H9 (cell line): ENCODE data around the gene CATSPERB. TPM values are rescaled to one million over a fixed set of nuclear protein-coding genes. Genes with fewer than 3 reads are reported as not detected.

Experiments used
- DNase-seq: peaks from one replicate; pipeline ENCODE4 v3.0.0-alpha.2; 2017
- H2AFZ ChIP-seq: one replicate; pipeline ENCODE4 v1.6.1; 2013; ENCODE audit warnings: mild to moderate bottlenecking, low read length, control low read depth, moderate library complexity
- H2AK5ac ChIP-seq: 2 replicates; pipeline ENCODE4 v1.6.1; 2013; ENCODE audit warnings: low read length, control low read depth, mixed read lengths; ENCODE audit not compliant: insufficient read length
- H2BK120ac ChIP-seq: one replicate; pipeline ENCODE4 v1.6.1; 2013; ENCODE audit warnings: low read depth, mild to moderate bottlenecking, low read length, control low read depth, inconsistent platforms; ENCODE audit not compliant: poor library complexity, severe bottlenecking
- H2BK12ac ChIP-seq: 2 replicates; pipeline ENCODE4 v1.6.1; 2013; ENCODE audit warnings: low read length, control low read depth, mixed read lengths, low read depth; ENCODE audit not compliant: insufficient read length
- H2BK15ac ChIP-seq: 2 replicates; pipeline ENCODE4 v1.6.1; 2013; ENCODE audit warnings: low read depth, low read length, control low read depth
- H2BK20ac ChIP-seq: one replicate; pipeline ENCODE4 v1.6.1; 2013; ENCODE audit warnings: low read depth, mild to moderate bottlenecking, low read length, control low read depth, inconsistent platforms; ENCODE audit not compliant: poor library complexity, severe bottlenecking
- H2BK5ac ChIP-seq: 2 replicates; pipeline ENCODE4 v1.6.1; 2013; ENCODE audit warnings: low read length, control low read depth, mixed read lengths; ENCODE audit not compliant: insufficient read length
- H3K14ac ChIP-seq: 2 replicates; pipeline ENCODE4 v1.6.1; 2013; ENCODE audit warnings: low read length, control low read depth; ENCODE audit not compliant: insufficient read depth
- H3K18ac ChIP-seq: 2 replicates; pipeline ENCODE4 v1.6.1; 2013; ENCODE audit warnings: low read depth, mild to moderate bottlenecking, mixed read lengths, low read length, control low read depth; ENCODE audit not compliant: insufficient read length
- H3K23ac ChIP-seq: 2 replicates; pipeline ENCODE4 v1.6.1; 2013; ENCODE audit warnings: low read length, control low read depth, mixed read lengths, low read depth; ENCODE audit not compliant: insufficient read length
- H3K23me2 ChIP-seq: 2 replicates; pipeline ENCODE4 v1.6.1; 2013; ENCODE audit warnings: low read depth, mild to moderate bottlenecking, mixed read lengths, low read length, control low read depth; ENCODE audit not compliant: insufficient read length, poor library complexity, severe bottlenecking
- H3K27ac ChIP-seq: 2 replicates; pipeline ENCODE4 v1.5.1; 2013; ENCODE audit warnings: low read length, control low read depth, mixed read lengths, low read depth; ENCODE audit not compliant: insufficient read length
- H3K27me3 ChIP-seq: 2 replicates; pipeline ENCODE4 v1.6.1; 2013; ENCODE audit warnings: low read length, control low read depth, inconsistent platforms; ENCODE audit not compliant: insufficient read depth
- H3K4ac ChIP-seq: 2 replicates; pipeline ENCODE4 v1.6.1; 2013; ENCODE audit warnings: low read depth, mild to moderate bottlenecking, control low read depth, inconsistent platforms, low read length, moderate library complexity
- H3K4me1 ChIP-seq: 2 replicates; pipeline ENCODE4 v1.6.1; 2013; ENCODE audit warnings: low read length, control low read depth, inconsistent platforms; ENCODE audit not compliant: insufficient read depth
- H3K4me2 ChIP-seq: 2 replicates; pipeline ENCODE4 v1.6.1; 2013; ENCODE audit warnings: low read length, control low read depth, mixed read lengths; ENCODE audit not compliant: insufficient read length, insufficient read depth
- H3K56ac ChIP-seq: 2 replicates; pipeline ENCODE4 v1.6.1; 2013; ENCODE audit warnings: low read depth, mild to moderate bottlenecking, mixed read lengths, low read length, control low read depth; ENCODE audit not compliant: insufficient read length
- H3K79me1 ChIP-seq: 2 replicates; pipeline ENCODE4 v1.6.1; 2013; ENCODE audit warnings: low read depth, mild to moderate bottlenecking, moderate library complexity, low read length, control low read depth, inconsistent platforms; ENCODE audit not compliant: insufficient read depth, poor library complexity, severe bottlenecking
- H3K79me2 ChIP-seq: 2 replicates; pipeline ENCODE4 v1.6.1; 2013; ENCODE audit warnings: low read length, control low read depth, inconsistent platforms; ENCODE audit not compliant: insufficient read depth
- H3K9ac ChIP-seq: 2 replicates; pipeline ENCODE4 v1.6.1; 2013; ENCODE audit warnings: low read length, control low read depth, mixed read lengths; ENCODE audit not compliant: insufficient read length; ENCODE audit errors: extremely low read depth
- H3K9me3 ChIP-seq: one replicate; pipeline ENCODE4 v1.6.1; 2013; ENCODE audit warnings: low read depth, low read length, inconsistent platforms; ENCODE audit not compliant: control insufficient read depth
- H3T11ph ChIP-seq: one replicate; pipeline ENCODE4 v1.6.1; 2013; ENCODE audit warnings: mild to moderate bottlenecking, low read length, control low read depth, inconsistent platforms
- H4K20me1 ChIP-seq: one replicate; pipeline ENCODE4 v1.6.1; 2013; ENCODE audit not compliant: control insufficient read depth, insufficient read length, insufficient read depth
- H4K5ac ChIP-seq: 2 replicates; pipeline ENCODE4 v1.6.1; 2013; ENCODE audit warnings: low read depth, mild to moderate bottlenecking, mixed read lengths, low read length, control low read depth; ENCODE audit not compliant: insufficient read length
- H4K8ac ChIP-seq: replicated peaks from 2 replicates; pipeline ENCODE4 v1.6.1; 2013; ENCODE audit warnings: low read length, control low read depth, mixed read lengths, low read depth; ENCODE audit not compliant: insufficient read length
- H4K91ac ChIP-seq: 2 replicates; pipeline ENCODE4 v1.6.1; 2013; ENCODE audit warnings: low read depth, mild to moderate bottlenecking, moderate library complexity, mixed read lengths, low read length, control low read depth; ENCODE audit not compliant: insufficient read length
- H3K27ac Mint-ChIP-seq, 3 experiments: 2 replicates in 2 of 3; 3 replicates in 1 of 3; pipeline ENCODE4 v1.8.0; 2020 to 2021; ENCODE audit warnings: mixed read lengths in 3 of 3, mild to moderate bottlenecking in 1 of 3, moderate library complexity in 1 of 3
- H3K27me3 Mint-ChIP-seq: 2 replicates; pipeline ENCODE4 v1.8.0; 2021; ENCODE audit warnings: low read depth, mild to moderate bottlenecking, moderate library complexity, mixed read lengths
- H3K36me3 Mint-ChIP-seq, 3 experiments: 2 replicates in 2 of 3; 3 replicates in 1 of 3; pipeline ENCODE4 v1.8.0; 2020 to 2021; ENCODE audit warnings: low read depth in 3 of 3, mixed read lengths in 3 of 3; ENCODE audit not compliant: insufficient read depth in 1 of 3
- H3K4me1 Mint-ChIP-seq, 2 experiments: 2 replicates each; pipeline ENCODE4 v1.8.0; 2020; ENCODE audit warnings: mixed read lengths in 2 of 2
- H3K4me3 Mint-ChIP-seq, 2 experiments: 2 replicates in 1 of 2; 3 replicates in 1 of 2; pipeline ENCODE4 v1.8.0; 2020 to 2021; ENCODE audit warnings: mild to moderate bottlenecking in 2 of 2, mixed read lengths in 2 of 2, moderate library complexity in 1 of 2
- H3K9me3 Mint-ChIP-seq, 2 experiments: 2 replicates in 1 of 2; 3 replicates in 1 of 2; pipeline ENCODE4 v1.8.0; 2020; ENCODE audit warnings: mild to moderate bottlenecking in 2 of 2, mixed read lengths in 2 of 2, moderate library complexity in 1 of 2
- CTCF ChIP-seq: fragments of 200-600 bp; sonication (generic); conservative IDR thresholded peaks from 3 replicates; pipeline ENCODE4 v1.8.0; 2021; ENCODE audit warnings: antibody characterized with exemption, mild to moderate bottlenecking
- WGBS: extraction: QIAGEN DNeasy Blood & Tissue Kit; methylation state at CpG from one replicate; pipeline ENCODE4 v1.1.7; 2013; ENCODE audit warnings: missing lambda C conversion rate, low lambda C conversion rate, mixed read lengths; ENCODE audit not compliant: insufficient read length; ENCODE audit errors: extremely low coverage; 5-methylcytosine and 5-hydroxymethylcytosine counted together
- total RNA-seq: library from RNA; stranded (reverse); gene quantifications from 2 replicates; pipeline ENCODE4 v1.2.1, GENCODE V29; 2021

Gene CATSPERB
- total RNA-seq, 1 experiment from 2014 or later = 0.48 TPM

DNA sequence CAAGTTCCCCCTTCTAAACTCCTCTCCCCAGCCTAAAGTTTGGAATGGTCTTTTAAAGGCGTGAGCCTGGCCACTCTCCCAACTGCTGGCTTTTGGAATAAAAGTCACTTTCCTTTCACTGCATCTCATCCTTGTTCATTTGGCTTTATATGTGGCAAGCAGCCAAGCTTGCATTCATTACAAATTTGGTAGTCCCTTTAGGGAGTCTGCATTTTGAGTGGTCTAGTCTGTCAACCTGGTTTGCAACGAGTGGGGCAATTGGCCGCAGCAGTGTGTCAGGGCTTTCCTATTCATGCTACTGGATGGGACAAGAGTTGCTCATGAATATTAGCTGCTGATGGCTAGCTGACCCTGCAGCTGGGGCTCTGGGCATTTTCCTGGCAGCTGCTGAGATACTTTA lies 57.0 kb downstream of the CATSPERB start:
- Histone ChIP-seq H3K4me2 (no peak overlapping the region), H3K27ac (no peak overlapping the region), H3K27me3 (no peaks in the 10 kb centered on the region), H2BK120ac (no peak overlapping the region), H4K5ac (no peak overlapping the region), H2BK5ac (no peak overlapping the region), H3K4me1 (no peaks in the 10 kb centered on the region), H3K14ac (no peak overlapping the region), H4K91ac (no peak overlapping the region), H4K20me1 (no peaks in the 10 kb centered on the region), H3K9me3 (no peaks in the 10 kb centered on the region), H3K4ac (no peak overlapping the region), H3T11ph (no peak overlapping the region), H3K18ac (no peak overlapping the region), H2BK20ac (no peak overlapping the region), H3K9ac (no peak overlapping the region), H3K56ac (no peak overlapping the region), H2BK12ac (no peak overlapping the region), H3K79me1 (no peaks in the 10 kb centered on the region), H2AK5ac (no peak overlapping the region), H4K8ac (no peak overlapping the region), H3K79me2 (no peaks in the 10 kb centered on the region), H3K23ac (no peak overlapping the region), H2BK15ac (no peak overlapping the region), H3K23me2 (no peaks in the 10 kb centered on the region), H2AFZ (no peak overlapping the region)
- Mint-ChIP-seq H3K27ac (no peak overlapping the region), H3K27me3 (peaks cover 2% of the 10 kb centered on the region; the same call in 1 of the 2 replicates), H3K4me1 (no peaks in the 10 kb centered on the region), H3K9me3 (peaks cover 38 to 40% of the 10 kb centered on the region in 2 experiments), H3K4me3 (no peak overlapping the region), H3K36me3 (peaks cover 0 to 20% (median 7%) of the 10 kb centered on the region in 3 experiments; a peak in 5 of 7 replicates)
- WGBS = no CpG with 5 or more reads among the region's 3 CpGs
- no peak for TF ChIP-seq CTCF
- DNase-seq = no peak
